Measurements from ENCODE around the gene CNN1. TPM values are rescaled to one million over a fixed set of nuclear protein-coding genes. Genes with fewer than 3 reads are reported as not detected.

The CNN1 gene
- total RNA-seq, 2 donors from 2014 or later: 93.3 to 592 TPM

DNA sequence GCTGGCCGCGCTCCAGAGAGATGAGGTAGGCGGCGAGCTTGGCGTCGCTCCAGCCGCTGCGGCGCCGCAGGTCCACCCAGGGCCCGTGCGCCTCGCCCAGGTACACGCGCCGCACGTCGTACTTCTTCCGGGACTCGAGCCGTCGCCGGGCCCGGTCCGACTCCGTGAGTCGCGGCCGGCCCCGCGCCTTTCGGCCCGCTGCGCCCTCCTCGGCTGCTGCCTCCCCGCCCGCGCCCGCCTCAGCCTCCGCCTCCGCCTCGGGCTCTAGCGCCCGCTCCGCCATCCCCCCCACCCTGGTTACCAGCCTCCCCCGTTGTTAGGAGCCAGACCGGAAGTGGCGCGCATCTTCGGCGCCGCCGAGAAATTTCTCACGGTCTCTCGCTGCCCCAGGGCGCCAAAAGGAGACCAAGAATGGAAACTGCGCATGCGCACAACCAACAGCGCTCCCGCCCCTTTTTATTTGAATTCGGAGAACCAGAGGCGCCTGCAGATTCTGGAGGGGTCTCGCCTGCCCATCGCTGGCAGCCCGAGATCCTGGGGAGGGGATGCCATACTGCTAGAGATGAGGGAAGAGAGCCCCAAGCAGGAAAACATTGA, 33.0 kb upstream of the CNN1 start, which contains the start of gene ZNF653:
TSS of gene ZNF653 (minus strand) at position 336 of the 597 bp plus-strand sequence. CDS start at position 283, 53 bp downstream.
- Histone ChIP-seq H3K9me3 (no peaks in the 10 kb centered on the region), H3K27ac (peak within 1 kb of the TSS; percentile 94 to 97), H3K4me3 (peak within 1 kb of the TSS; percentile 89 to 92), H3K4me1 (peaks cover 0 to 6% of the 10 kb centered on the region in 2 donors), H3K27me3 (no peaks in the 10 kb centered on the region), H3K36me3 (no peaks in the 10 kb centered on the region)
- peak; percentile 95 for DNase-seq (ENCODE audit: low spot score)
- TF ChIP-seq, protein P1, sequence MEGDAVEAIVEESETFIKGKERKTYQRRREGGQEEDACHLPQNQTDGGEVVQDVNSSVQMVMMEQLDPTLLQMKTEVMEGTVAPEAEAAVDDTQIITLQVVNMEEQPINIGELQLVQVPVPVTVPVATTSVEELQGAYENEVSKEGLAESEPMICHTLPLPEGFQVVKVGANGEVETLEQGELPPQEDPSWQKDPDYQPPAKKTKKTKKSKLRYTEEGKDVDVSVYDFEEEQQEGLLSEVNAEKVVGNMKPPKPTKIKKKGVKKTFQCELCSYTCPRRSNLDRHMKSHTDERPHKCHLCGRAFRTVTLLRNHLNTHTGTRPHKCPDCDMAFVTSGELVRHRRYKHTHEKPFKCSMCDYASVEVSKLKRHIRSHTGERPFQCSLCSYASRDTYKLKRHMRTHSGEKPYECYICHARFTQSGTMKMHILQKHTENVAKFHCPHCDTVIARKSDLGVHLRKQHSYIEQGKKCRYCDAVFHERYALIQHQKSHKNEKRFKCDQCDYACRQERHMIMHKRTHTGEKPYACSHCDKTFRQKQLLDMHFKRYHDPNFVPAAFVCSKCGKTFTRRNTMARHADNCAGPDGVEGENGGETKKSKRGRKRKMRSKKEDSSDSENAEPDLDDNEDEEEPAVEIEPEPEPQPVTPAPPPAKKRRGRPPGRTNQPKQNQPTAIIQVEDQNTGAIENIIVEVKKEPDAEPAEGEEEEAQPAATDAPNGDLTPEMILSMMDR (IDR thresholded peaks at IDR 0.05): no peak

DNA sequence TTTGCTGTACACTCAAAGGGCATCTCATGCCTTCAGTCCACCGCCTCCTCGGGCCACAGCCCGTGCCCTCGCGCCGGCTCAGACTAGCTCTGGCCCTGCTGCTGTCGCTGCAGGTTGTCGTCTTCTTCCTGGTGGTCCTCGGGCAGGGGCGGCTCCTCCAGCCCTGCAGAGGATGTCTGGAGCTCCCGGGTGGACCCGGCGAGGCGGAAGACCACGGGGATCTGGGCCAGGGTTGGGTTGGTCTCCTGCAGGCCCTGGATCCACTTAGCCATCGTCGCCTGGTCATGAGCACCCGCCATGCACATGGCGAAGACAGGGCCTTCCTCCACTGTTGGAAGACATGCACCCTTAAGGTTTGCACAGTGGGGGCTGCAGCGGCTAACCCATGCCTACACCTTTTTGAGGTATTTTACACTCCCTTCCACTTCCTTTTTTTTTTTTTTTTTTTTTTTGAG, 32.5 kb upstream of the CNN1 start:
- TF ChIP-seq, protein P1 (IDR thresholded peaks at IDR 0.05): no peak
- H3K27ac ChIP-seq: peak overlapping the region; percentile 94 to 97
- no peak for DNase-seq (ENCODE audit: low spot score)

DNA sequence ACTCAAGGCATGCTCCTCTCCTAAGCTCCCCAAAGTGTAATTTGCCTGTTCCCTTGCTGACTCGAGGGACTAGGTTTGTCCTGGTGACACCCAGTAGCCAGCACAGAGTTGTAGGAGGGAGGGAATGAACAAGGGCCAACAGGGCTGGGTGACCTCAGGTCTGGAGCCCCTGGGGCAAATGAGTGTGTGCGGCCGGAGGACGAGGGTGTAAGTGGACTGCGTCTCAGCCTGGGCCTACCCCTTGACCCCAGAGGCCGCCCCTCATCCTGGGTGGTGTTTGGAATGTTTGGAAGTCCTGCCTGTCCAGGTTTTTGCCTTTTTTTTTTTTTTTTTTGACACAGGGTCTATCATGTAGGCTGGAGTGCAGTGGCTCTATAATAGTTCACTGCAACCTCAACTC, 31.7 kb upstream of the CNN1 start:
- Histone ChIP-seq H3K36me3 (peaks cover 11% of the 10 kb centered on the region), H3K9me3 (no peaks in the 10 kb centered on the region), H3K4me3 (no peak overlapping the region), H3K27me3 (no peaks in the 10 kb centered on the region), H3K4me1 (peaks cover 0 to 6% of the 10 kb centered on the region in 2 donors), H3K27ac (no peak overlapping the region)
- TF ChIP-seq, protein P1 (IDR thresholded peaks at IDR 0.05): no peak
- no peak for DNase-seq (ENCODE audit: low spot score)

More for the DNA sequence above, 32.5 kb upstream of the CNN1 start:
- Histone ChIP-seq H3K36me3 (peaks cover 2% of the 10 kb centered on the region), H3K27me3 (no peaks in the 10 kb centered on the region), H3K4me1 (peaks cover 0 to 6% of the 10 kb centered on the region in 2 donors), H3K4me3 (peak overlapping the region; percentile 89 to 92), H3K9me3 (no peaks in the 10 kb centered on the region)

DNA sequence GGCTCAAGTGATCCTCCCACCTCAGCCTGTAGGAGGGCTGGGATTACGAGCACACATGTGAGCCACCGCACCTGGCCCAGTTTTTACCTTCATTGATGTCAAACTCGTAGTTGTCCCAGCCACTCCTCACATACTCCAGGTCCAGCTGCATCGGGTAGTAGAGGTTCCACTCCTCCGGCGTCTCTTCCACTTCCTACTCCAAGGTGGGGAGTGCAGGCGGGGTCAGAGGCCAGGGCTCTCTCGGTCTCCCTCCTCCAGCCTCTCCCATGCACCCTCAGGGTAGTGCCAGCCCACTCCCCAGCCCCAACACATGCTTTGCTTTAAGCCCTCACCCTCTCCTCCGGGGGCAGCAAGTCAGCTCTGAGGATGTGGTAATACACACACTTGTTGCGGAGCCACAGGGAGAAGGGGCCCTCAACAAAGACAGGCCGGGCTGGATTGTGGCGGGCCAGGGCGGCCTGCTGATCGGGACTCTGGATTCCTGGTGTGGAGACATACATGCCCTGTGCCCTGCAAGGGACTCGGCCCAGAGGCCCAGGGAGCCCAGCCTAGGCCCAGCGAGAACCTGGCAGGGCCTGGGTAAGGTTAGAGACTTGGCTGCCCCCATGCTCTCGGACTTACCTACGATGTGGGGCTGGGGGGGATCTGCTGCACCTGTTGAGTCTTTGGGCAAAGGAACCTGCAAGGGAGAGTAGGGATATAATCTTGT, 31.1 kb upstream of the CNN1 start:
- Histone ChIP-seq H3K36me3 (peaks cover 16% of the 10 kb centered on the region), H3K27ac (no peak overlapping the region), H3K4me1 (peaks cover 0 to 6% of the 10 kb centered on the region in 2 donors), H3K9me3 (no peaks in the 10 kb centered on the region), H3K27me3 (no peaks in the 10 kb centered on the region), H3K4me3 (no peak overlapping the region)
- TF ChIP-seq, protein P1 (IDR thresholded peaks at IDR 0.05): no peak
- DNase-seq (ENCODE audit: low spot score): no peak

DNA sequence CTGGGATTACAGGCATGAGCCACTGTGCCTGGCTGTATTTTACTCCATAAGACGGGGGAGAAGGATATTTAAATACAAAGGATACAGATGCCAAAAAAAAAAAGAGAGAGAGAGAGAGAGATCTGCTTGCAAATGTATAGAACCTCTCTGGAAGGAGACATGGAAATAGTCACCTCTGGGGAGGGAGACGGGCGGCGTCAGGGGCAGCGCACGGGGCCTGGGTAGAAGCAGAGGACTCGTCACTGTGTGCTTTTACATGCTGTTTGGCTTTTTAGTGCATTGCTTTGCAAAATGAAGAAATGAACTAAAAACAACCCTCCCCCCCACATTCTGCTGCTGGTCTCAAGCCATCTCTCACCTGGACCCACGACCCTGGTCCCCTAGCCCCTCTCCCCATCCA, 28.2 kb upstream of the CNN1 start:
- H3K4me3 ChIP-seq: no peak overlapping the region
- H3K36me3 ChIP-seq: peaks cover 22% of the 10 kb centered on the region
- no peaks in the 10 kb centered on the region for H3K9me3 ChIP-seq
- peaks cover 0 to 6% of the 10 kb centered on the region in 2 donors for H3K4me1 ChIP-seq
- DNase-seq (ENCODE audit: low spot score): no peak
- H3K27me3 ChIP-seq: no peaks in the 10 kb centered on the region
- H3K27ac ChIP-seq: no peak overlapping the region
- TF ChIP-seq, protein P1 (IDR thresholded peaks at IDR 0.05): no peak
